Measurements from ENCODE around the gene PRKAG2. TPM values are rescaled to one million over a fixed set of nuclear protein-coding genes. Genes with fewer than 3 reads are reported as not detected.

PRKAG2 gene
- total RNA-seq, 2 experiments from 2014 or later = 39.3 to 42.3 TPM

- no peaks in the 10 kb centered on the region for H3K9me3 ChIP-seq (ENCODE audit: control insufficient read depth in 1 of 2, insufficient read depth in 1 of 2, low read length in 2 of 2)
- H3K36me3 ChIP-seq (ENCODE audit: insufficient read depth, low read length) = no peaks in the 10 kb centered on the region
- Mint-ChIP-seq H3K4me3 (no peak overlapping the region), H3K9me3 (no peaks in the 10 kb centered on the region), H3K27ac (no peak overlapping the region), H3K36me3 (ENCODE audit: low read depth) (peaks cover 2% of the 10 kb centered on the region), H3K27me3 (no peaks in the 10 kb centered on the region), H3K4me1 (ENCODE audit: low read depth) (peaks cover 27% of the 10 kb centered on the region)
- intact Hi-C loops (cut with DNase I, micrococcal nuclease) = no loop called here
- no peaks in the 10 kb centered on the region for H3K27me3 ChIP-seq (ENCODE audit: control insufficient read depth in 1 of 2, insufficient read depth in 2 of 2, low read length in 2 of 2)
- POLR2A ChIA-PET = interaction anchor here (2.5 kb wide), 1 partner anchor 39 kb away, joined by 13 read pairs; the partner anchor contains the start of gene PRKAG2
- ATAC-seq (ENCODE audit: poor library complexity) = no peak
- peaks cover 51% of the 10 kb centered on the region for H3K4me1 ChIP-seq (ENCODE audit: insufficient read depth, low read length)
- no peak overlapping the region for H3K4me3 ChIP-seq (ENCODE audit: low read length)
- DNase-seq = no peak
- CTCF ChIA-PET = no interaction called here
- TF ChIP-seq CTCF (IDR thresholded peaks at IDR 0.05) = no peak
- H3K27ac ChIP-seq (ENCODE audit: low read depth in 1 of 2, low read length in 2 of 2) = no peak overlapping the region
Measured at GRCh38 chr7:151838072-151838471, 38.8 kb downstream of the PRKAG2 start.

- POLR2A ChIA-PET = no interaction called here
Measured at GRCh38 chr7:151837285-151838042, 39.5 kb downstream of the PRKAG2 start.

DNA sequence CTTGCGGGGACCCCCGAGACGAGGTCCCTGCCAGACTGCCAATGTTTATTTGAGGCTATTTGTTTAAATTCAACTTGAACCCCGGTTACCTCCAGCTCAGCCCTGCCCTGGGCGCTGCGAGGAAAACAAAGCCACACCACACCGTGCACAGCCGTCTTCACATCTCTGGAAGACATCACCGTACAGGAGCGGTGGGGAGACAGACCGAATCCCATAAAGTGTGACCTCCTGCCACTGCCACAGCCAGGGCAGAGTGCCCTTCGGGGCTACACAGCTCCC is 40.0 kb downstream of the PRKAG2 start:
- Histone ChIP-seq H3K4me3 (ENCODE audit: low read length) (no peak overlapping the region), H3K27me3 (ENCODE audit: control insufficient read depth in 1 of 2, insufficient read depth in 2 of 2, low read length in 2 of 2) (no peaks in the 10 kb centered on the region), H3K4me1 (ENCODE audit: insufficient read depth, low read length) (peaks cover 51% of the 10 kb centered on the region), H3K36me3 (ENCODE audit: insufficient read depth, low read length) (no peaks in the 10 kb centered on the region), H3K9me3 (ENCODE audit: control insufficient read depth in 1 of 2, insufficient read depth in 1 of 2, low read length in 2 of 2) (no peaks in the 10 kb centered on the region), H3K27ac (ENCODE audit: low read depth in 1 of 2, low read length in 2 of 2) (no peak overlapping the region)
- no peaks in the 10 kb centered on the region for H3K27me3 Mint-ChIP-seq
- DNase-seq = no peak
- intact Hi-C loops (cut with DNase I, micrococcal nuclease) = no loop called here
- peaks cover 27% of the 10 kb centered on the region for H3K4me1 Mint-ChIP-seq (ENCODE audit: low read depth)
- H3K4me3 Mint-ChIP-seq = no peak overlapping the region
- H3K36me3 Mint-ChIP-seq (ENCODE audit: low read depth) = peaks cover 6% of the 10 kb centered on the region
- POLR2A ChIA-PET = no interaction called here
- no peak for TF ChIP-seq CTCF (IDR thresholded peaks at IDR 0.05)
- no peak overlapping the region for H3K27ac Mint-ChIP-seq
- no peak for ATAC-seq (ENCODE audit: poor library complexity)
- CTCF ChIA-PET = no interaction called here
- no peaks in the 10 kb centered on the region for H3K9me3 Mint-ChIP-seq

More at GRCh38 chr7:151837285-151838042, 39.5 kb downstream of the PRKAG2 start:
- no peak for ATAC-seq (ENCODE audit: poor library complexity)
- CTCF ChIA-PET = no interaction called here
- Histone ChIP-seq H3K4me3 (ENCODE audit: low read length) (no peak overlapping the region), H3K4me1 (ENCODE audit: insufficient read depth, low read length) (peaks cover 51% of the 10 kb centered on the region), H3K27me3 (ENCODE audit: control insufficient read depth in 1 of 2, insufficient read depth in 2 of 2, low read length in 2 of 2) (no peaks in the 10 kb centered on the region), H3K27ac (ENCODE audit: low read depth in 1 of 2, low read length in 2 of 2) (no peak overlapping the region), H3K9me3 (ENCODE audit: control insufficient read depth in 1 of 2, insufficient read depth in 1 of 2, low read length in 2 of 2) (no peaks in the 10 kb centered on the region), H3K36me3 (ENCODE audit: insufficient read depth, low read length) (no peaks in the 10 kb centered on the region)
- Mint-ChIP-seq H3K4me3 (no peak overlapping the region), H3K27ac (no peak overlapping the region), H3K36me3 (ENCODE audit: low read depth) (peaks cover 6% of the 10 kb centered on the region), H3K4me1 (ENCODE audit: low read depth) (peaks cover 27% of the 10 kb centered on the region), H3K9me3 (no peaks in the 10 kb centered on the region), H3K27me3 (no peaks in the 10 kb centered on the region)
- intact Hi-C loops (cut with DNase I, micrococcal nuclease) = no loop called here
- TF ChIP-seq CTCF (IDR thresholded peaks at IDR 0.05) = no peak
- DNase-seq = no peak
